Natural killer cell treated with Interleukin-12 subunit alpha and Interleukin-12 subunit beta and Interleukin-15 and Interleukin-18, amount 100 ng/mL, for 72 hours (primary cell): ENCODE results near the gene APC2. TPM values are rescaled to one million over a fixed set of nuclear protein-coding genes. Genes with fewer than 3 reads are reported as not detected.

Experiments
- ATAC-seq, 2 donors: fragments of 150-1000 bp; cut with Tn5 transposase in 1 of 2; sonication (Bioruptor Pico), chemical (Tn5 transposase) in 1 of 2; 2 replicates each; pipeline ENCODE4 v1.10.0; 2021
- DNase-seq: peaks from one replicate; pipeline ENCODE4 v3.0.0; 2022; ENCODE audit warnings: low spot score
- H3K27ac Mint-ChIP-seq, 2 donors: 1 replicate in 1 of 2; 2 replicates in 1 of 2; pipeline ENCODE4 v1.8.0; 2022; ENCODE audit warnings: mixed read lengths in 2 of 2, mild to moderate bottlenecking in 1 of 2, moderate library complexity in 1 of 2
- H3K27me3 Mint-ChIP-seq, 2 donors: 1 replicate in 1 of 2; 2 replicates in 1 of 2; pipeline ENCODE4 v1.8.0; 2022; ENCODE audit warnings: mixed read lengths in 2 of 2
- H3K36me3 Mint-ChIP-seq: one replicate; pipeline ENCODE4 v1.8.0; 2022; ENCODE audit warnings: mixed read lengths
- H3K4me1 Mint-ChIP-seq, 2 donors: 1 replicate in 1 of 2; 2 replicates in 1 of 2; pipeline ENCODE4 v1.8.0; 2022; ENCODE audit warnings: low read depth in 2 of 2, mixed read lengths in 2 of 2, mild to moderate bottlenecking in 1 of 2
- H3K4me3 Mint-ChIP-seq: one replicate; pipeline ENCODE4 v1.8.0; 2022; ENCODE audit warnings: mixed read lengths
- H3K9me3 Mint-ChIP-seq: 2 replicates; pipeline ENCODE4 v1.8.0; 2022; ENCODE audit warnings: mixed read lengths
- total RNA-seq, 2 donors: library from RNA; stranded (reverse); gene quantifications; one replicate each; pipeline ENCODE4 v1.2.3, GENCODE V29; 2022

APC2 gene
- total RNA-seq, 2 donors from 2014 or later = 0.05 to 0.17 TPM

GRCh38 chr19:1466018-1466460 lies 16.1 kb downstream of the APC2 start:
- no peak for ATAC-seq
- H3K4me1 Mint-ChIP-seq = peaks cover 0 to 3% of the 10 kb centered on the region in 2 donors
- no peaks in the 10 kb centered on the region for H3K36me3 Mint-ChIP-seq
- H3K9me3 Mint-ChIP-seq = no peaks in the 10 kb centered on the region
- H3K27ac Mint-ChIP-seq = no peak overlapping the region
- H3K27me3 Mint-ChIP-seq = no peaks in the 10 kb centered on the region
- DNase-seq = no peak
- no peak overlapping the region for H3K4me3 Mint-ChIP-seq

- Mint-ChIP-seq H3K4me3 (no peak overlapping the region), H3K27ac (no peak overlapping the region), H3K4me1 (peaks cover 0 to 3% of the 10 kb centered on the region in 2 donors), H3K36me3 (no peaks in the 10 kb centered on the region), H3K9me3 (no peaks in the 10 kb centered on the region), H3K27me3 (no peaks in the 10 kb centered on the region)
- no peak for DNase-seq
- ATAC-seq = no peak
These were observed 16.7 kb downstream of the APC2 start for GRCh38 chr19:1466461-1467214.

GRCh38 chr19:1467215-1467489 lies 17.2 kb downstream of the APC2 start:
- peaks cover 0 to 5% of the 10 kb centered on the region in 2 donors for H3K4me1 Mint-ChIP-seq
- DNase-seq (no peak), ATAC-seq (no peak)
- H3K9me3 Mint-ChIP-seq = no peaks in the 10 kb centered on the region
- H3K27ac Mint-ChIP-seq = no peak overlapping the region
- H3K27me3 Mint-ChIP-seq = no peaks in the 10 kb centered on the region
- no peaks in the 10 kb centered on the region for H3K36me3 Mint-ChIP-seq
- no peak overlapping the region for H3K4me3 Mint-ChIP-seq

GRCh38 chr19:1467490-1468273 lies 17.8 kb downstream of the APC2 start:
- Mint-ChIP-seq H3K4me1 (peaks cover 0 to 5% of the 10 kb centered on the region in 2 donors), H3K36me3 (no peaks in the 10 kb centered on the region), H3K9me3 (no peaks in the 10 kb centered on the region), H3K4me3 (no peak overlapping the region), H3K27ac (no peak overlapping the region), H3K27me3 (no peaks in the 10 kb centered on the region)
- no peak for DNase-seq
- ATAC-seq = no peak

DNA sequence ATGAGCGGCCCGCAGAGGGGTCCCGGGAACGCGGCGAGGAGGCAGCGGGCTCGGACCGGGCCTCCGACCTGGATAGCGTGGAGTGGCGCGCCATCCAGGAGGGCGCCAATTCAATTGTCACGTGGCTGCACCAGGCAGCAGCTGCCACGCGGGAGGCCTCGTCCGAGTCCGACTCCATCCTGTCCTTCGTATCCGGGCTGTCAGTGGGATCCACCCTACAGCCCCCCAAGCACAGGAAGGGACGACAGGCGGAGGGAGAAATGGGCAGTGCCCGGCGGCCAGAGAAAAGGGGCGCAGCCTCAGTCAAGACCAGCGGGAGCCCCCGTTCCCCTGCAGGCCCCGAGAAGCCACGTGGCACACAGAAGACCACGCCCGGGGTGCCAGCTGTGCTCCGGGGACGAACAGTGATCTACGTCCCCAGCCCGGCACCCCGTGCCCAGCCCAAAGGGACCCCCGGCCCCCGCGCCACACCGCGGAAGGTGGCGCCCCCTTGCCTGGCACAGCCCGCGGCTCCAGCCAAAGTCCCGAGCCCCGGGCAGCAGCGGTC lies 18.4 kb downstream of the APC2 start:
- ATAC-seq (no peak), DNase-seq (no peak)
- no peaks in the 10 kb centered on the region for H3K36me3 Mint-ChIP-seq
- no peaks in the 10 kb centered on the region for H3K9me3 Mint-ChIP-seq
- H3K27me3 Mint-ChIP-seq = no peaks in the 10 kb centered on the region
- H3K4me1 Mint-ChIP-seq = peaks cover 0 to 10% of the 10 kb centered on the region in 2 donors
- no peak overlapping the region for H3K27ac Mint-ChIP-seq
- no peak overlapping the region for H3K4me3 Mint-ChIP-seq

DNA sequence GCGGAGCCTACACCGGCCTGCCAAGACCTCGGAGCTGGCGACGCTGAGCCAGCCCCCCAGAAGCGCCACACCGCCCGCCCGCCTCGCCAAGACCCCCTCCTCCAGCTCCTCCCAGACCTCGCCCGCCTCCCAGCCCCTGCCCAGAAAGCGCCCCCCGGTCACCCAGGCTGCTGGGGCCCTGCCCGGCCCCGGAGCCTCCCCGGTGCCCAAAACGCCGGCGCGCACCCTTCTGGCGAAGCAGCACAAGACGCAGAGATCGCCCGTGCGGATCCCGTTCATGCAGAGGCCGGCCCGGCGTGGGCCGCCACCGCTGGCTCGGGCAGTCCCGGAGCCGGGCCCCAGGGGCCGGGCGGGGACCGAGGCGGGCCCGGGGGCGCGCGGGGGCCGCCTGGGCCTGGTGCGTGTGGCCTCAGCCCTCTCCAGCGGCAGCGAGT lies 18.9 kb downstream of the APC2 start:
- Mint-ChIP-seq H3K4me1 (peaks cover 0 to 11% of the 10 kb centered on the region in 2 donors), H3K27ac (no peak overlapping the region), H3K27me3 (no peaks in the 10 kb centered on the region), H3K9me3 (no peaks in the 10 kb centered on the region), H3K36me3 (no peaks in the 10 kb centered on the region), H3K4me3 (no peak overlapping the region)
- DNase-seq (no peak), ATAC-seq (peak in 1 of 2 donors; percentile 1)

DNA sequence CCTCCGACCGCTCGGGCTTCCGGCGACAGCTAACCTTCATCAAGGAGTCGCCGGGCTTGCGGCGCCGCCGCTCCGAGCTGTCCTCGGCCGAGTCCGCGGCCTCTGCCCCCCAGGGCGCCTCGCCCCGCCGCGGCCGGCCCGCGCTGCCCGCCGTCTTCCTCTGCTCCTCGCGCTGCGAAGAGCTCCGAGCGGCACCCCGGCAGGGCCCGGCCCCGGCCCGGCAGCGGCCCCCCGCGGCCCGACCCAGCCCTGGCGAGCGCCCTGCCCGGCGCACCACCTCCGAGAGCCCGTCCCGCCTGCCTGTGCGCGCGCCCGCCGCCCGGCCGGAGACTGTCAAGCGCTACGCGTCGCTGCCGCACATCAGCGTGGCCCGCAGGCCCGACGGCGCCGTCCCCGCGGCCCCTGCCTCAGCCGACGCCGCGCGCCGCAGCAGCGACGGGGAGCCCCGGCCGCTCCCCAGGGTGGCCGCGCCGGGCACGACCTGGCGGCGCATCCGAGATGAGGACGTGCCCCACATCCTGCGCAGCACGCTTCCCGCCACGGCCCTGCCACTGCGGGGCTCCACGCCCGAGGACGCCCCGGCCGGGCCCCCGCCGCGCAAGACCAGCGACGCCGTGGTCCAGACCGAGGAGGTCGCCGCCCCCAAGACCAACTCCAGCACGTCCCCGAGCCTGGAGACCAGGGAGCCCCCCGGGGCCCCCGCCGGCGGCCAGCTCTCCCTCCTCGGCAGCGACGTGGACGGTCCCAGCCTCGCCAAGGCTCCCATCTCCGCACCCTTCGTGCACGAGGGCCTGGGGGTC lies 19.5 kb downstream of the APC2 start:
- Mint-ChIP-seq H3K27ac (no peak overlapping the region), H3K4me3 (peak overlapping the region; percentile 70), H3K9me3 (no peaks in the 10 kb centered on the region), H3K36me3 (no peaks in the 10 kb centered on the region), H3K4me1 (peaks cover 0 to 11% of the 10 kb centered on the region in 2 donors), H3K27me3 (no peaks in the 10 kb centered on the region)
- DNase-seq (no peak), ATAC-seq (peak; percentile 49 to 55)

GRCh38 chr19:1470055-1470304 lies 20.1 kb downstream of the APC2 start:
- Mint-ChIP-seq H3K9me3 (no peaks in the 10 kb centered on the region), H3K27me3 (no peaks in the 10 kb centered on the region), H3K4me3 (peak overlapping the region; percentile 70), H3K27ac (no peak overlapping the region), H3K36me3 (no peaks in the 10 kb centered on the region), H3K4me1 (peaks cover 0 to 11% of the 10 kb centered on the region in 2 donors)
- ATAC-seq = no peak
- DNase-seq = no peak

DNA sequence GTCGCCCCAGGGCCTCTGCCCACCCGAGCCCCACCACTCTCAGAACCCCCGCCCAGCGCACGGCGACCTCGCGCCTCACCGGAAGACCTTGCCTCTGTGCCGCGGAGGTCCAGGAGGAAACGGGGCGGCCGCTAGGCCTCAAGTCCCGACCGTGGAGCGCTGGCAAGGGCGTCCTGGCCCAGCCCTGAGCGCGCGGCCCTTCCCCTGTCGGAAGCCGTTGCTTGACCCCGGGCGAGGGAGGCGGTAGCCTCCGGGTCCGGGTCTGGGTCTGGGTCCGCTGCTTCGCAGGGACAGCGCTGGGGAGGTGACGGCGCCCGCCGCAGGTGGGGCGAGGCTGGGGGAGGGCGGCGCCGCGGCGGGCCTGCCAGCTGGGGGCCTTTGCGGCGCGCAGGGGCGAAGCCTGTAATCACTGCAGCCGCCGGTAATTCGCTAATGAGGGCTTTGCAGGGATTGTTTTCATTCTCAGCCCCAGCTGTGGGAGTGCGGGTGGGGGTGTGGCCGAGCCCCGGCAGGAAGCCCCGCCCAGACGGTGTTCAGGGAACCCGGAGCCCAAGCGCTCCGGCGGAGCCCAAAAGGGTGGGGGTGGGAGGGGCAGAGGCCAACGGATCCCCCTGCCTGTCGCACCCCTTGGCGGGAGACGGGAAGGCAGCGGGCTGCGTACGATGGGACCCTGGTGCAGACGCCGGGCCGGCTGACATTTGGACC lies 20.5 kb downstream of the APC2 start:
- DNase-seq (no peak), ATAC-seq (peak; percentile 46 to 63)
- no peak overlapping the region for H3K27ac Mint-ChIP-seq
- peaks cover 0 to 11% of the 10 kb centered on the region in 2 donors for H3K4me1 Mint-ChIP-seq
- peak overlapping the region; percentile 70 for H3K4me3 Mint-ChIP-seq
- no peaks in the 10 kb centered on the region for H3K36me3 Mint-ChIP-seq
- no peaks in the 10 kb centered on the region for H3K9me3 Mint-ChIP-seq
- H3K27me3 Mint-ChIP-seq = no peaks in the 10 kb centered on the region

GRCh38 chr19:1471010-1471514 lies 21.1 kb downstream of the APC2 start:
- H3K36me3 Mint-ChIP-seq = no peaks in the 10 kb centered on the region
- no peaks in the 10 kb centered on the region for H3K9me3 Mint-ChIP-seq
- H3K27me3 Mint-ChIP-seq = no peaks in the 10 kb centered on the region
- H3K4me3 Mint-ChIP-seq = peak overlapping the region; percentile 22
- DNase-seq (no peak), ATAC-seq (peak; percentile 8 to 32)
- peaks cover 0 to 11% of the 10 kb centered on the region in 2 donors for H3K4me1 Mint-ChIP-seq
- H3K27ac Mint-ChIP-seq = no peak overlapping the region

GRCh38 chr19:1471515-1472160 lies 21.7 kb downstream of the APC2 start:
- no peak overlapping the region for H3K4me3 Mint-ChIP-seq
- H3K27me3 Mint-ChIP-seq = no peaks in the 10 kb centered on the region
- H3K27ac Mint-ChIP-seq = no peak overlapping the region
- no peaks in the 10 kb centered on the region for H3K36me3 Mint-ChIP-seq
- H3K4me1 Mint-ChIP-seq = peaks cover 0 to 11% of the 10 kb centered on the region in 2 donors
- no peaks in the 10 kb centered on the region for H3K9me3 Mint-ChIP-seq
- DNase-seq (no peak), ATAC-seq (no peak)

DNA sequence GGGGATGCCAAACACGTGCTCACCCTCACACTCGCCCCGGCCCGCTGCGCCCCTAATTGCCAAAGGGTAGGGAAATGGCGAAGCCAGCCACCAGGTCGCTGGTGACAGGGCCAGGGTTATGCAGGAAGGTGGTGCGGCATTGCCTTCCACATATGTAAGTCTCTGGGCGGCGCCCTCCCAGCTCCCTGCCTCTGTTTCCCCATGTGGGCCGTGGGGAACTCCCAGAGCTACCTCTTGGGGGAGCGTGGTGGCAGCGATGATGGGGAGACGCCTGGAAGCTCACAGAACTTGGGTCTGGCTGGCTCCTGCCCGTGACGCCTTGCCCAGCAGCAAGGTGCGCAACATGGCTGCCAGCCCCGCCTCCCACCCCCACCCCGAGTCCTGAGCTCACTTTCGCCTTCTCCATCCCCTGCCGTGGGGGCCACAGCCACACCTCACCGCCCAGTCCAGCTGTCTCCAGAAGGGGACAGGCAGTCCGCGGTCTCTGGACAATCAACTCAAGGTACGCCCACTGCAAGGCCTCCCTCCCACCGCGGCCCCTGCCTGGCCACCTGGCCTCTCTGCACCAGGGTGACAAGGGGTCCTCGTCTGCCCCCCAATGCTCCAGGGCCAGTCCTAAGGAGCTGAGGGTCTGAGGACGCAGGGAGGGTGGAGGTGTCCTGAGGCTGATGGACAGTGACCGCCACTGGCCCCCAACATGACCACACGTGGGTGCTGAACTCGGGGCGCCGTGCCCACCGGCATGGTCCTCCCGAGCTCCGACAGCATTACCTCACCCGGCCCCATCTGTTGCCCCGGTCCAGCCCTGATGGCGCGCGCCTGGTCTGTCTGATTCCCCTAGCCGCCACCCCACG lies 22.5 kb downstream of the APC2 start:
- Mint-ChIP-seq H3K9me3 (no peaks in the 10 kb centered on the region), H3K4me3 (no peak overlapping the region), H3K4me1 (peaks cover 4 to 15% of the 10 kb centered on the region in 2 donors), H3K27ac (no peak overlapping the region), H3K27me3 (no peaks in the 10 kb centered on the region), H3K36me3 (no peaks in the 10 kb centered on the region)
- ATAC-seq (no peak), DNase-seq (no peak)
